GM21390 (cell line): ENCODE measurements around the gene RBM25.

ENCODE experiments used
- ATAC-seq: cut with Tn5 transposase; IDR thresholded peaks from one replicate; pipeline ENCODE4 v1.9.1; 2021; ENCODE audit not compliant: unreplicated experiment

RBM25 gene

GRCh38 chr14:73102806-73103497 is 44.6 kb downstream of the RBM25 start:
- ATAC-seq, result no peak

GRCh38 chr14:73105050-73105449 is 46.7 kb downstream of the RBM25 start:
- ATAC-seq, result no peak

- no peak for ATAC-seq
Observed at GRCh38 chr14:73105727-73106126, 47.4 kb downstream of the RBM25 start.

- no peak for ATAC-seq
Observed at GRCh38 chr14:73116079-73116665, 57.8 kb downstream of the RBM25 start.

- ATAC-seq, result no peak
Observed at GRCh38 chr14:73124180-73124894, 66.0 kb downstream of the RBM25 start.

GRCh38 chr14:73125169-73125588 is 66.8 kb downstream of the RBM25 start:
- no peak for ATAC-seq

- ATAC-seq, result no peak
Observed at GRCh38 chr14:73125746-73126145, 67.4 kb downstream of the RBM25 start.

- ATAC-seq, result no peak
Observed at GRCh38 chr14:73133795-73134194, 75.5 kb downstream of the RBM25 start.

GRCh38 chr14:73136085-73136386 is 77.7 kb downstream of the RBM25 start:
- ATAC-seq, result no peak

- ATAC-seq, result peak; percentile 89
Observed at GRCh38 chr14:73136387-73137225, 78.3 kb downstream of the RBM25 start, which contains the start of gene PSEN1. PSEN1 (plus strand) TSS chr14:73136507; CDS start chr14:73148020, 11,513 bp downstream.

GRCh38 chr14:73140811-73141323 is 82.5 kb downstream of the RBM25 start:
- ATAC-seq, result no peak

GRCh38 chr14:73142216-73142615 is 83.9 kb downstream of the RBM25 start:
- peak; percentile 64 for ATAC-seq

- ATAC-seq, result no peak
Observed at GRCh38 chr14:73143003-73143402, 84.7 kb downstream of the RBM25 start.

GRCh38 chr14:73143617-73144016 is 85.3 kb downstream of the RBM25 start:
- ATAC-seq, result no peak

GRCh38 chr14:73145371-73145770 is 87.0 kb downstream of the RBM25 start:
- no peak for ATAC-seq

GRCh38 chr14:73146111-73146510 is 87.8 kb downstream of the RBM25 start:
- ATAC-seq, result no peak

- ATAC-seq, result no peak
Observed at GRCh38 chr14:73149753-73150152, 91.4 kb downstream of the RBM25 start.

- no peak for ATAC-seq
Observed at GRCh38 chr14:73153272-73153671, 94.9 kb downstream of the RBM25 start.

- no peak for ATAC-seq
Observed at GRCh38 chr14:73162251-73162650, 103.9 kb downstream of the RBM25 start.

GRCh38 chr14:73166399-73166798 is 108.1 kb downstream of the RBM25 start:
- ATAC-seq, result no peak

- ATAC-seq, result no peak
Observed at GRCh38 chr14:73167727-73168126, 109.4 kb downstream of the RBM25 start.
